HG02885 (cell line): ENCODE data around the gene KLF16.

Source experiments
- ATAC-seq: cut with Tn5 transposase; IDR thresholded peaks from one replicate; pipeline ENCODE4 v1.9.1; 2021; ENCODE audit warnings: mild to moderate bottlenecking; ENCODE audit not compliant: unreplicated experiment, poor library complexity

Gene KLF16

GRCh38 chr19:1827566-1828278 is 35.7 kb downstream of the KLF16 start:
- no peak for ATAC-seq

DNA sequence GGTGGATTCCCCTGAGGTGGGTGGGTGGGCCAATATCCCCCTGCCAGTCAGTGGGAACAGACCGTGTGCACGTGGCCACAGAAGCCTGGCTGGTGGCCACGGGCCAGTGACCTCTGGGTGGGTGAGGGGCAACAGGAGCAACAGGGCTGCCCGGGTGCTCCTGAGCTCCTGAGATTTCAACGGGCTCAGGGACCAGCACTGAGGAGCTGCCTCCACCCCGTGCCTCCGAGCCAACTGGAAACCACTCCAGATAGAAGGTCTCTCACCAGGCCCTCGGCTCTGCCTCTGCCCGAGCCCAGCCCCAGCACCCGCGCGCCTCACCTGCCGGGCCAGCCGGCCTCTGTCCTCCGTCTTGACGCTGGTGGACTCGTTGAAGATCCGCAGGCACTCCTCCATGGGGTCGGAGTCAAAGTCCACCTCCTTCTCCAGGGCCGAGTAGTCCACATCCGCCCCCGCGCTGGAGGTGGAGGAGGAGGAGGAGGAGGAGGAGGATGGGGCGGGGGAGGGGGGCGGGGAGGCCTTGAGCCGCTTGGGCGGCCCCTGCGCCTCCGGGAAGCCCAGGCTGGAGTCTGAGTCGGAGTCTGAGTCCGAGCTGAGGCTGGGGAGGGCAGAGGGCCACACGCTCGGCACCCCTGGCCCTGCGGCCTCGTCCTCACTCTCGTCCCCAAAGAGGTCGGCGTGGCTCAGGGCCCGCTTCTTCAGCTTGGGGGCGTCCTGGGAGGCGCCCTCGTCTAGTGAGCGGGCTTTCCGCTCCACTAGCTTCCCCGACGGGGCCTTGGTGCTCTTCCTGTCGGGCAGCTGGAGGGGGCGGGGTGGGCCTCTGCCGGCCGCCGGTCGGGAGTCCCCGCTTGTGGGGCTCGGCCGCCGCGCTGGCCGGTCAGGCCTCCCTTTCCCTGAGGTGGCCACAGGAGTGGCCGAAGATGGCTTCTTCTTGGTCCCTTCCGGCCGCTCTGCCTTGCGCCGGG is 36.5 kb downstream of the KLF16 start:
- no peak for ATAC-seq

DNA sequence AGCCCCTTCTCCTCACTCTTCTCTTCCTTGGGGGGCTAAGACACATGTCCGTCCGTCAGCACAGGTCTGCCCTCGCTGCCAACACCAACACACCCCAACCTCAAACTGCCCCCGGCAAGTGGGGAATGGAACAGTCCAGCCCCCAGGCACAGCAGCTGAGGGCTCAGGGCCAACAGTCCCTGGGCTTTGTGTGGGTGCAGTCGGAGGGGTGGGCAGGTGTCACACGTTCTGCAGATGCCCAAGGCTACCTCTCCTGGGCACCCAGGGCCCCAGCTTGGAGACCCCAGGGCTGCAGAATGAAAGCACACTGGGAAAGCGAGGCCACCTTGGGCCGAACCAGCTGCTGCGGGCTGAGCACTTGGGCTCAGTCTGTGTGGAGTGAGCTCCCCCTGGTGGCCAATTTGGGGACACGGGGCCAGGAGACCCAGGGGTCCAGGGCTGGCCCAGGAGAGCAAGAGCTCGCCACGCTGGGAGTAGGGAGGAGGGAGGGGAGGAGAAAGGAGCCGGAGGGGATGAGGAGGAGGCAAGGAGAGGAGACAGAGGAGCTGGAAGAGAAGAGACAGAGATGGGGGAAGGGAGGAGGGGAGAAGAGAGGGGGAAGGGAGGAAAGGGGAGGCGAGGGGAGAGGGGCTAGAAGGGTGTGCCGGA is 37.3 kb downstream of the KLF16 start:
- ATAC-seq: peak; percentile 41

DNA sequence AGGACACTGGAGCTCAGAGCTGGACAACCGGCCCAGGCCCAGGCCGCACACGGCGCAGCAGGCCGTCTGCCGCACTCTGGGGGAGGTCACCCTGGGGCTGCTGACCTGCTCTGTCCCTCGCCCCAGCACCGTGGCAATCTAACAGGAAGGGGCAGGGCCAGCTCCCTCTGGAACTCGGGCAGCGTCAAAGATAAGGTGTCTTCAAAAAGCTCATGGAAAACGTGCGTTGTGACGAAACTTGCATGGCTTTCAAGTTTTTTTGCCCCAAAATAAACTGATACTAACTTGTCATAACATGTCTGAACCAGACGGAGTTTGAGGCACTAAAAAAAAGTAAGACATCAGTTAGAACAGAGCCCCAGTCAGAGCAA is 39.1 kb downstream of the KLF16 start:
- no peak for ATAC-seq

GRCh38 chr19:1823539-1824251 is 39.7 kb downstream of the KLF16 start:
- ATAC-seq: no peak

GRCh38 chr19:1823020-1823419 is 40.4 kb downstream of the KLF16 start:
- no peak for ATAC-seq

DNA sequence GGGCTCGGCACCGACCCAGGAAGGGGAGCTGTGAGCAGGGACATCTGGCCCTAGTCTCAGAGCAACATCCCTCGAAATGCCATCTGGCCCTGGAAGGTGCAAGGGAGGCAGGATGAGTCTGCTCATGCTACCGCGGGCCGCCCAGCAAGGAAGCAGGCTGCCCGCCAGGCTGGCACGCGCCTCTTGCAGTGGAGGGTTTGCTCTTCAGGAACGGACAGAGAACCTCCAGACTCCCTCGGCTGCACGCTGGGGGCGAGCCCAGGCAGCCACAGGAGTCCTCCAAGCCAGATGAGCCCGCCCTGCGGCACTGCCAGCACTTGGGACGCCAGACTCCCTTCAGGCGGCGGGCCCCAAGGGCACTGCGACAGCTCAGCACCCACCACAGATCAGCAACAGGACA is 41.2 kb downstream of the KLF16 start:
- no peak for ATAC-seq

GRCh38 chr19:1819341-1820255 is 43.8 kb downstream of the KLF16 start:
- ATAC-seq: no peak

DNA sequence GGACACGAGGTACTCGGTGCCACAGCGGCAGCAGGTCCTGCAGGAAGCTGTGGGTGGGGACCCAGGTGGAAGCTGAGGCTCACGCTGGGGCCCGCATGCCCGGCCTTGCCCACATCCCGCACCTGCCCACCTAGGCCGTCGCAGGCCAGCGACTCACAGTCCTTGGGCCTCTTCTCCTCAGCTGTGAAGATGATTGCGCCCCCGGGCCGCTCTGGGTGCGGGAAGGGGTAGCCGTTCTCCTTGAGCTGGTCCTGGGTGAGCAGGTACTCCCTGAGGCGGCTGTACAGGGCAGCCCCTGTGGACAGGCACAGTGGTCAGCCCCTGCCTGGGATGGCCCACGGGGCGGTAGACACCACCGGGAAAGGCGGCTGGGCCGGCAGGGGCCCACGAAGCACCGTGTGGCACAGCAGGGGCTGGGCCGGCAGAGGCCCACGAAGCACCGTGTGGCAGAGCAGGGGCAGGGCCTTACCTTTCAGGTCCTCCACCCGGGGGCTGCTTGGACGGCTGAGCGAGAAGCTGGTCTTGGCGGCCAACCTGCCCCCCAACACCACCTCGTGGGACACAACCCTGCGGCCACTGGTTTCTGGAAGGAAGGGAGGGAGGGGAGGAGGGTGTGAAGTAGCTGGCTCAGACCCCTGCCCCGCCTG is 44.7 kb downstream of the KLF16 start:
- no peak for ATAC-seq

DNA sequence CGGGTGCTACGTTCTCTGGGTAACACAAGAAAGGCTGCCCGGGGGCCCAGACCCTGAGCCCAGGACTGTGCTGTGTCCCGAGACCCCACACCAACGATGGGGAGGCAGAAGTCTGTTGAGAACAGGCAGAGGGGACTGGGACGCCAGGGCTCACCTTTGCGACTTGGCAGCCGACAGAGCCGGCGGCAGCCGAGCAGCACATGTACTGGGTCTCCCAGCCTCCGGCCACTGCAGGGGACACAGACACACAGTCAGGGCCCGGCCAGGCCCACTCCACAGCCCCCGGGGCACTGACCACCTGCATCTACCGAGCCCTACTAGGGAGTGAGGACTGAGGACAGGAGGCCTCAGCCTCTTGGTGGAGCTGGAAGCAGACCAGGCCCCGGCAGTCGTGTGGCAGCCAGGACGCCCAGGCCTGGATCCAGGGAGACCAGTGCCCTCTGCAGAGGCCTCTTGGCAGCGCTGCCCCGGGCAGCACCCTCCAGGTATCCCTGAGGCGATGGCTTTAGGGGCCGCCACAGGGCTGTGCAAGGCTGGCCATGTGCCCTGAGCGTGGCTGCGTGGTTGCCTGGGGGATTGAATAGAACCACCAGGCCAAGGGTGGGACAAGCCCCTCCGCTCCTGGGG is 45.7 kb downstream of the KLF16 start:
- ATAC-seq: no peak

- ATAC-seq: no peak
Measured at GRCh38 chr19:1816530-1817298, 46.7 kb downstream of the KLF16 start.

DNA sequence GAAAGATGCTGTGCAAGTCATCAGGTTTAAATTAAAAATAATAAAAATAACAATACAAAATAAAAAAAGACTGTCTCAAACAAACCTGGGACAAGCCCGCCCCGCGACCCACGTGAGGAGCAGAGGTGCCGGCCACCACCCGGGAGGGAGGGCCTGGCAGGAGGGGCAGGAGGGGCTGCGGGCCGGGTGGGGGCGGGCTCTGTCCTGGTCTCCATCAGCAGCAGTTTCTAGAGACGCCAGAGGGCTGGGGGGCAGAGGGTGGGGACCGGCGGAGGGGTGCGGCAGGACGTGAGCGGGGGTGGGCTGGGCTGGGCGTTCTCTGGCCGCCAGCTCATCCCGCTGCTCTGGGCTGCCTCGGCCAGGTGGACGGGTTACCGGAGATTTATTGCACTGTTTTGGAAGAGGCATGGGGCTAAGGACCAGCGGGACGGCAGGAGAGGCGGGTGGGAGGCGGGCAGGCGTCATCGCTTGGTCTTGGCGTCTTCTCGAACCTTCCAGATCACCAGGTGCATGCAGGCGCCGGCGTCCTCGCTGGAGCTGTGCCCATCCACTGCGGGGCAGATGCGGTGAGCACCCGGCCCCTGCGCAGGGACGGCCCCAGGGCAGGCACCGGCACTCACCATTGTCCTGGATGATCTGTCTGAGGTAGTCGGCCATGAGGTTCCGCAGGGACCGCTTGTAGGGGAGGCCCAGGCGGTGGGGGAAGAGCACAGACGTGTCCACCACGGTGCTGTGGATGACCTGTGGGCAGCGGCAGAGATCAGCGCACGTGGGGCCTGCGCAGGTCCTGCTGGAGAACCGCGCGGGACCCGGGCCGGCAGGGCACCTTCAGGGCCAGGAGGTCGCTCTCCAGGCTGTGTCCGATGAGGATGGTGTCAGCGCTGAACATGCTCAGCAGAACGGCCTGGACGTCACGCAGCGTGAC is 47.5 kb downstream of the KLF16 start:
- ATAC-seq: no peak

DNA sequence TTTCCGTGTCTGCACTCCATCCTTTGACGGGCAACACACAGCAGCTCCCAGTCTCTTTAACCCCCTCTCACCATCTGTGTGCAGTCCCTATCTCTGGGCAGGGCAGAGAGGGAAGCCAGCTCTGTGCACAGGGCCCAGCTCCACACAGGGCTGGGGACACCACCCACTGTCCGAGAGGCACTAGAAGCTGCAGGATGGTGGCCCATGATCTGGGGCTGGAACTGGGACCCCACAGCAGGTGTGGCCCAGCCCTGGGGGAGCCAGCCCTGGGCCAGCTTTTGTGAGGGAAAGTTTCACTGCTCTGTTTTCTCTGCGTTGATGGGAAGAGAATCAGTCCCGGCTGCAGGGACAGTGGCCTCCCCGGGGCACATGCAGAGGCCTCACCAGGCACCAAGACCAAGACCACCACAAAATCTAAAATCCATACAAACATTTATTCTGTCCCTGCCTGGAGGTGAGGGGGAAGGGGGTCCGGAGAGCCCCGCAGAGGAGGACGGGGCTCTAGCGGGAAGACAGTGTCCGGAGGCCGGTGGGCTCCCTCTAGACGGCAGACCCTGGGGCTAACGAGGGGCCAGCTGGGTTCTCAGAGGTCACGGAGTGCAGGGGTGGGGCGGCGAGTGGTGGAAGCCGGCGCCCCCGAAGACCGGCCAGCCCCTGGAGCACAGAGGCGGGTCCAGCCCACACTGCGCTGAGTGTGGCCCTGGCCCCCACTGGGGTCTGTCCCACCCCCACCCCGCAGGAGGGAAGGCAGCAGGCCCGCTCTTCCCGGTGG is 48.4 kb downstream of the KLF16 start:
- ATAC-seq: no peak

DNA sequence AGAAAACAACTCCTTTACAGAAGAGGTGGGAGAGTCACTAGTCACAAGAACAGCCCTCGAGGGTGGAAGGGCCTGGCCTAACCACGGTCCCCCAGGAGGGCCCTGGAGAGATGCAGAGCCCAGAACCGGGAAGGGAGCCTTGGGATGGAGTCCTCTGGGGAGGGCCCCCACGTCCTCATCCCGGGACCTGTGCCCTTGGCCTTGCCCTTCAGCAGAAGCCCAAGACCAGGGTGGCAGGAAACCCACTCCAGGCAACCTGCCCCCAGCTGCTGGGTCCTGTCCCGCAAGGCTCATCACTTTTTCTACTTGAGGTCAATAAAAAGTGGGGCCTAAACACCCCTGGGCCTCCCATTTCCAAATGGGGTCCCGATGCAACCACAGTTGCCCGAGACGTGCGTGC is 49.0 kb downstream of the KLF16 start:
- no peak for ATAC-seq

GRCh38 chr19:1813192-1814182 is 49.9 kb downstream of the KLF16 start:
- no peak for ATAC-seq
